ENCODE results near the gene HTR5A.

The HTR5A gene

GRCh38 chr7:155120460-155120859 is 50.3 kb downstream of the HTR5A start:
- TF ChIP-seq FOXM1 (IDR thresholded peaks at IDR 0.05; ENCODE audit: borderline replicate concordance, low read depth) = no peak
- no peak for TF ChIP-seq TEAD4 (IDR thresholded peaks at IDR 0.05)
- TF ChIP-seq USF1 (IDR thresholded peaks at IDR 0.05) = no peak
- no peak for TF ChIP-seq EP300 (IDR thresholded peaks at IDR 0.05; ENCODE audit: borderline replicate concordance)
- no peak for TF ChIP-seq REST (IDR thresholded peaks at IDR 0.05; ENCODE audit: low read depth)
- no peak for TF ChIP-seq RAD21 (IDR thresholded peaks at IDR 0.05; ENCODE audit: low read depth)
- TF ChIP-seq TCF12 (IDR thresholded peaks at IDR 0.05; ENCODE audit: low read depth) = no peak
- TF ChIP-seq MAX (IDR thresholded peaks at IDR 0.05) = no peak
- no peak for TF ChIP-seq ZBTB7A (IDR thresholded peaks at IDR 0.05; ENCODE audit: low read depth)
- no peak for TF ChIP-seq NFIC (IDR thresholded peaks at IDR 0.05)
- no peak for TF ChIP-seq CREB1 (IDR thresholded peaks at IDR 0.05; ENCODE audit: low read depth)
- no peak for TF ChIP-seq EGR1 (IDR thresholded peaks at IDR 0.05)
- no peak for TF ChIP-seq YY1 (IDR thresholded peaks at IDR 0.05; ENCODE audit: low read depth)
- TF ChIP-seq TAF1 (IDR thresholded peaks at IDR 0.05; ENCODE audit: low read depth) = no peak
- no peak for TF ChIP-seq CEBPB (IDR thresholded peaks at IDR 0.05)

GRCh38 chr7:155122831-155123230 is 52.7 kb downstream of the HTR5A start:
- TF ChIP-seq RAD21 (IDR thresholded peaks at IDR 0.05; ENCODE audit: low read depth) (no peak), YY1 (IDR thresholded peaks at IDR 0.05; ENCODE audit: low read depth) (no peak), ZBTB7A (IDR thresholded peaks at IDR 0.05; ENCODE audit: low read depth) (no peak), USF1 (IDR thresholded peaks at IDR 0.05) (no peak), TAF1 (IDR thresholded peaks at IDR 0.05; ENCODE audit: low read depth) (no peak), MAX (IDR thresholded peaks at IDR 0.05) (no peak), NFIC (IDR thresholded peaks at IDR 0.05) (no peak)

GRCh38 chr7:155123413-155123812 is 53.3 kb downstream of the HTR5A start:
- TF ChIP-seq MAX (IDR thresholded peaks at IDR 0.05) (no peak), TAF1 (IDR thresholded peaks at IDR 0.05; ENCODE audit: low read depth) (no peak), NFIC (IDR thresholded peaks at IDR 0.05) (no peak), CEBPB (IDR thresholded peaks at IDR 0.05) (no peak), TEAD4 (IDR thresholded peaks at IDR 0.05) (no peak), FOXM1 (IDR thresholded peaks at IDR 0.05; ENCODE audit: borderline replicate concordance, low read depth) (no peak), YY1 (IDR thresholded peaks at IDR 0.05; ENCODE audit: low read depth) (no peak), EP300 (IDR thresholded peaks at IDR 0.05; ENCODE audit: borderline replicate concordance) (no peak), RAD21 (IDR thresholded peaks at IDR 0.05; ENCODE audit: low read depth) (no peak), REST (IDR thresholded peaks at IDR 0.05; ENCODE audit: low read depth) (no peak), ZBTB7A (IDR thresholded peaks at IDR 0.05; ENCODE audit: low read depth) (no peak), USF1 (IDR thresholded peaks at IDR 0.05) (no peak)

- TF ChIP-seq YY1 (IDR thresholded peaks at IDR 0.05; ENCODE audit: low read depth) (no peak), RAD21 (IDR thresholded peaks at IDR 0.05; ENCODE audit: low read depth) (no peak), CREB1 (IDR thresholded peaks at IDR 0.05; ENCODE audit: low read depth) (no peak), NFIC (IDR thresholded peaks at IDR 0.05) (no peak), TEAD4 (IDR thresholded peaks at IDR 0.05) (no peak), MAX (IDR thresholded peaks at IDR 0.05) (no peak), CEBPB (IDR thresholded peaks at IDR 0.05) (no peak), TAF1 (IDR thresholded peaks at IDR 0.05; ENCODE audit: low read depth) (no peak), FOXM1 (IDR thresholded peaks at IDR 0.05; ENCODE audit: borderline replicate concordance, low read depth) (no peak), ZBTB7A (IDR thresholded peaks at IDR 0.05; ENCODE audit: low read depth) (no peak), REST (IDR thresholded peaks at IDR 0.05; ENCODE audit: low read depth) (no peak), EP300 (IDR thresholded peaks at IDR 0.05; ENCODE audit: borderline replicate concordance) (no peak), USF1 (IDR thresholded peaks at IDR 0.05) (no peak), TCF12 (IDR thresholded peaks at IDR 0.05; ENCODE audit: low read depth) (no peak), EGR1 (IDR thresholded peaks at IDR 0.05) (no peak)
Observed at GRCh38 chr7:155124706-155125105, 54.6 kb downstream of the HTR5A start.
